T-cell (primary cell): ENCODE data around the gene SUN2. TPM values are rescaled to one million over a fixed set of nuclear protein-coding genes. Genes with fewer than 3 reads are reported as not detected.

Source experiments
- ATAC-seq, 4 experiments: fragments of 200-7000 bp in 3 of 4; fragments of 150-1000 bp in 1 of 4; cut with Tn5 transposase; replicated peaks in 1 of 4; 1 replicate in 3 of 4; 2 replicates in 1 of 4; pipeline ENCODE4 v1.10.0; 2021; ENCODE audit warnings: moderate library complexity in 3 of 4, mild to moderate bottlenecking in 2 of 4, moderate number of reproducible peaks in 1 of 4
- CTCF ChIA-PET, 2 donors: fragments of 300-600 bp; sonication (Branson Sonifier 250); formaldehyde crosslinking; loops; one replicate each; lab custom pipeline; 2022; ENCODE audit warnings: antibody characterized with exemption in 2 of 2; lab: Charles Lee
- POLR2A ChIA-PET, 2 donors: fragments of 300-600 bp; sonication (Branson Sonifier 250); formaldehyde crosslinking; loops; one replicate each; lab custom pipeline; 2022; ENCODE audit warnings: antibody characterized with exemption in 2 of 2; lab: Charles Lee
- DNase-seq, 35 experiments: peaks; one replicate each; pipeline versions ENCODE4 v3.0.0 to v3.0.0-alpha.2; 2013 to 2023
- H3K27ac ChIP-seq: one replicate; pipeline ENCODE4 v1.5.1; 2013; ENCODE audit warnings: low read length
- H3K27me3 ChIP-seq, 2 experiments: replicated peaks in 1 of 2; 1 replicate in 1 of 2; 2 replicates in 1 of 2; pipeline versions ENCODE4 v1.6.1 to v1.7.0; 2013; ENCODE audit warnings: low read length in 1 of 2, mixed read lengths in 1 of 2; ENCODE audit not compliant: control insufficient read depth in 2 of 2, insufficient read depth in 2 of 2; ENCODE audit errors: extremely low read depth in 1 of 2
- H3K36me3 ChIP-seq, 2 donors: 1 replicate in 1 of 2; 2 replicates in 1 of 2; pipeline versions ENCODE4 v1.6.1 to v1.7.0; 2013; ENCODE audit warnings: low read length in 1 of 2; ENCODE audit not compliant: control insufficient read depth in 2 of 2, insufficient read depth in 1 of 2; ENCODE audit errors: extremely low read depth in 1 of 2
- H3K4me1 ChIP-seq, 2 experiments: 1 replicate in 1 of 2; 2 replicates in 1 of 2; pipeline versions ENCODE4 v1.6.1 to v1.7.0; 2013; ENCODE audit warnings: low read length in 2 of 2, mixed read lengths in 1 of 2; ENCODE audit not compliant: insufficient read depth in 2 of 2, control insufficient read depth in 1 of 2; ENCODE audit errors: extremely low read depth in 1 of 2
- H3K4me3 ChIP-seq, 2 donors: 1 replicate in 1 of 2; 2 replicates in 1 of 2; pipeline versions ENCODE4 v1.5.1 to v1.7.0; 2013; ENCODE audit warnings: mild to moderate bottlenecking in 2 of 2, low read length in 1 of 2, moderate library complexity in 1 of 2; ENCODE audit not compliant: control insufficient read depth in 1 of 2; ENCODE audit errors: extremely low read depth in 1 of 2
- H3K9me3 ChIP-seq: 2 replicates; pipeline ENCODE4 v1.7.0; 2013
- H3K27ac Mint-ChIP-seq, 2 donors: one replicate each; pipeline ENCODE4 v1.8.0; 2020 to 2021; ENCODE audit warnings: mild to moderate bottlenecking in 2 of 2, mixed read lengths in 2 of 2
- H3K27me3 Mint-ChIP-seq, 2 donors: one replicate each; pipeline ENCODE4 v1.8.0; 2021 to 2022; ENCODE audit warnings: mixed read lengths in 2 of 2
- H3K36me3 Mint-ChIP-seq: one replicate; pipeline ENCODE4 v1.8.0; 2021; ENCODE audit warnings: mixed read lengths
- H3K4me1 Mint-ChIP-seq, 3 donors: one replicate each; pipeline ENCODE4 v1.8.0; 2020 to 2022; ENCODE audit warnings: mixed read lengths in 3 of 3, mild to moderate bottlenecking in 1 of 3
- H3K4me3 Mint-ChIP-seq, 3 donors: one replicate each; pipeline ENCODE4 v1.8.0; 2020 to 2022; ENCODE audit warnings: mild to moderate bottlenecking in 3 of 3, mixed read lengths in 3 of 3, moderate library complexity in 3 of 3
- H3K9me3 Mint-ChIP-seq, 3 donors: one replicate each; pipeline ENCODE4 v1.8.0; 2020 to 2022; ENCODE audit warnings: mixed read lengths in 3 of 3
- WGBS: methylation state at CpG from one replicate; pipeline ENCODE4 v1.1.5; 2013; ENCODE audit warnings: missing lambda C conversion rate; ENCODE audit not compliant: insufficient coverage; 5-methylcytosine and 5-hydroxymethylcytosine counted together
- total RNA-seq, 35 experiments: library from RNA in 6 of 35; stranded (reverse) in 6 of 35; fragments of 120-200 nt in 1 of 35; gene quantifications; one replicate each; pipeline versions ENCODE4 v1.2.1 to v1.2.4 and lab custom pipeline; 2013 to 2026

The SUN2 gene
- total RNA-seq, 5 donors from 2014 or later (not counting 1 experiment from before 2014, with no cell fraction given) = 526 to 1,075 (median 979) TPM

GRCh38 chr22:38706901-38707195 is 49.0 kb downstream of the SUN2 start:
- H3K9me3 ChIP-seq = no peaks in the 10 kb centered on the region
- peak overlapping the region; percentile 89 to 90 (median 90) for H3K4me3 Mint-ChIP-seq
- H3K27ac ChIP-seq = peak overlapping the region; percentile 50
- peaks cover 56 to 61% (median 59%) of the 10 kb centered on the region in 3 donors for H3K4me1 Mint-ChIP-seq
- H3K36me3 ChIP-seq = peaks cover 0 to 23% of the 10 kb centered on the region in 2 donors
- peaks cover 26 to 43% of the 10 kb centered on the region in 2 experiments for H3K4me1 ChIP-seq
- CTCF ChIA-PET = interaction anchor here (1.2 to 3.6 kb wide), 2 partner anchors 25 kb away, joined by 3 to 17 read pairs; partner anchors contain the start of gene TOMM22 (in 2 of the 2)
- H3K27me3 ChIP-seq = no peaks in the 10 kb centered on the region
- no peaks in the 10 kb centered on the region for H3K9me3 Mint-ChIP-seq
- peak overlapping the region; percentile 81 to 83 for H3K27ac Mint-ChIP-seq
- POLR2A ChIA-PET = interaction anchor here in 1 of 2 donors (0.6 to 1.9 kb wide), 2 partner anchors 25 to 40 kb away, joined by 3 to 7 read pairs; partner anchors contain the start of gene TOMM22
- no CpG with 5 or more reads among the region's 4 CpGs for WGBS
- no peaks in the 10 kb centered on the region for H3K27me3 Mint-ChIP-seq
- no peak for ATAC-seq
- no peak for DNase-seq
- H3K36me3 Mint-ChIP-seq = peaks cover 27% of the 10 kb centered on the region
- peak overlapping the region; percentile 67 to 92 for H3K4me3 ChIP-seq

GRCh38 chr22:38706101-38706900 is 49.5 kb downstream of the SUN2 start:
- Mint-ChIP-seq H3K4me3 (peak overlapping the region; percentile 89 to 90 (median 90)), H3K27me3 (no peaks in the 10 kb centered on the region), H3K27ac (peak overlapping the region; percentile 81 to 83), H3K36me3 (peaks cover 26% of the 10 kb centered on the region), H3K9me3 (no peaks in the 10 kb centered on the region), H3K4me1 (peaks cover 56 to 65% (median 60%) of the 10 kb centered on the region in 3 donors)
- peaks cover 0 to 22% of the 10 kb centered on the region in 2 donors for H3K36me3 ChIP-seq
- DNase-seq (peak in 19 of 35 experiments; percentile 8 to 57 (median 21)), ATAC-seq (peak in 1 of 4 experiments; percentile 0)
- H3K4me1 ChIP-seq = peaks cover 29 to 49% of the 10 kb centered on the region in 2 experiments
- 0% methylated on average over 78 of the region's 80 CpGs for WGBS
- ChIA-PET CTCF (interaction anchor here (0.6 to 3.6 kb wide), 6 partner anchors 16 to 300 kb away, joined by 3 to 17 read pairs (median 6); partner anchors contain the start of gene TOMM22 (in 2 of the 2)), POLR2A (interaction anchor here in 1 of 2 donors (0.6 to 1.9 kb wide), 6 partner anchors 12 to 348 kb away, joined by 3 to 8 read pairs (median 4); partner anchors contain the start of gene TOMM22)
- no peaks in the 10 kb centered on the region for H3K27me3 ChIP-seq
- peak overlapping the region; percentile 67 to 92 for H3K4me3 ChIP-seq
- no peaks in the 10 kb centered on the region for H3K9me3 ChIP-seq
- H3K27ac ChIP-seq = peak overlapping the region; percentile 50

- Mint-ChIP-seq H3K27ac (peak within 1 kb of the TSS; percentile 92 to 95), H3K4me3 (peak within 1 kb of the TSS; percentile 89 to 90 (median 90)), H3K36me3 (peaks cover 18% of the 10 kb centered on the region), H3K9me3 (no peaks in the 10 kb centered on the region), H3K4me1 (peaks cover 48 to 58% (median 53%) of the 10 kb centered on the region in 3 donors), H3K27me3 (no peaks in the 10 kb centered on the region)
- DNase-seq (peak; percentile 88 to 100 (median 97)), ATAC-seq (peak; percentile 78 to 85 (median 79))
- 0% methylated on average over 47 of the region's 55 CpGs for WGBS
- H3K36me3 ChIP-seq = peaks cover 0 to 15% of the 10 kb centered on the region in 2 donors
- H3K27me3 ChIP-seq = no peaks in the 10 kb centered on the region
- peaks cover 29 to 51% of the 10 kb centered on the region in 2 experiments for H3K4me1 ChIP-seq
- POLR2A ChIA-PET = interaction anchor here (0.6 to 1.1 kb wide), 8 partner anchors 13 to 614 kb away, joined by 3 to 8 read pairs (median 4); partner anchors contain the start of gene TOMM22 (in 1 of the 2)
- peak within 1 kb of the TSS; percentile 67 to 92 for H3K4me3 ChIP-seq
- H3K27ac ChIP-seq = peak within 1 kb of the TSS; percentile 79
- CTCF ChIA-PET = interaction anchor here (0.6 to 3.6 kb wide), 7 partner anchors 17 to 301 kb away, joined by 3 to 17 read pairs (median 4); partner anchors contain the start of gene TOMM22 (in 1 of the 2)
- H3K9me3 ChIP-seq = no peaks in the 10 kb centered on the region
Measured at GRCh38 chr22:38705235-38706100, 50.3 kb downstream of the SUN2 start, which contains the start of gene GTPBP1. TSS of gene GTPBP1 (plus strand) at chr22:38705944. CDS start at chr22:38705956, 12 bp downstream.

GRCh38 chr22:38704654-38705234 is 51.1 kb downstream of the SUN2 start:
- no peaks in the 10 kb centered on the region for H3K27me3 Mint-ChIP-seq
- DNase-seq (no peak), ATAC-seq (no peak)
- H3K9me3 Mint-ChIP-seq = no peaks in the 10 kb centered on the region
- peak overlapping the region; percentile 1 to 38 for H3K4me3 ChIP-seq
- H3K27ac ChIP-seq = peak overlapping the region; percentile 79
- ChIA-PET POLR2A (interaction anchor here in 1 of 2 donors (0.9 to 1.1 kb wide), 2 partner anchors 13 to 47 kb away, joined by 3 to 4 read pairs; no protein-coding TSS in a partner anchor), CTCF (interaction anchor here in 1 of 2 donors (1.6 kb wide), 1 partner anchor 20 kb away, joined by 10 read pairs; no protein-coding TSS in a partner anchor)
- H3K4me1 Mint-ChIP-seq = peaks cover 46 to 59% (median 49%) of the 10 kb centered on the region in 3 donors
- H3K36me3 ChIP-seq = peaks cover 0 to 8% of the 10 kb centered on the region in 2 donors
- peaks cover 15% of the 10 kb centered on the region for H3K36me3 Mint-ChIP-seq
- H3K4me1 ChIP-seq = peaks cover 30 to 53% of the 10 kb centered on the region in 2 experiments
- H3K27ac Mint-ChIP-seq = peak overlapping the region; percentile 92 to 95
- 57% methylated on average over 5 of the region's 10 CpGs for WGBS
- H3K9me3 ChIP-seq = no peaks in the 10 kb centered on the region
- H3K27me3 ChIP-seq = no peaks in the 10 kb centered on the region
- peak overlapping the region; percentile 76 to 90 (median 82) for H3K4me3 Mint-ChIP-seq

GRCh38 chr22:38700789-38701628 is 54.8 kb downstream of the SUN2 start, which contains the start of gene JOSD1:
TSS of gene JOSD1 (minus strand) at chr22:38700943. CDS start at chr22:38699987, 956 bp downstream.
- Histone ChIP-seq H3K36me3 (peaks cover 0 to 3% of the 10 kb centered on the region in 2 donors), H3K27ac (peak within 1 kb of the TSS; percentile 99), H3K9me3 (no peaks in the 10 kb centered on the region), H3K4me1 (peaks cover 26 to 52% of the 10 kb centered on the region in 2 experiments), H3K4me3 (peak within 1 kb of the TSS; percentile 90 to 96), H3K27me3 (no peaks in the 10 kb centered on the region)
- ATAC-seq (peak; percentile 41 to 56 (median 43)), DNase-seq (peak; percentile 91 to 100 (median 98))
- Mint-ChIP-seq H3K4me1 (peaks cover 48 to 65% (median 56%) of the 10 kb centered on the region in 3 donors), H3K4me3 (peak within 1 kb of the TSS; percentile 89 to 97 (median 91)), H3K9me3 (no peaks in the 10 kb centered on the region), H3K27ac (peak within 1 kb of the TSS; percentile 96 to 99), H3K27me3 (no peaks in the 10 kb centered on the region), H3K36me3 (peaks cover 13% of the 10 kb centered on the region)
- POLR2A ChIA-PET = no interaction called here
- CTCF ChIA-PET = no interaction called here
- WGBS = under 1% methylated on average over 86 of the region's 94 CpGs
